ENCODE data around the gene CAB39. TPM values are rescaled to one million over a fixed set of nuclear protein-coding genes. Genes with fewer than 3 reads are reported as not detected.

CAB39 gene
- total RNA-seq, 1 donor from 2014 or later = 86.2 TPM

DNA sequence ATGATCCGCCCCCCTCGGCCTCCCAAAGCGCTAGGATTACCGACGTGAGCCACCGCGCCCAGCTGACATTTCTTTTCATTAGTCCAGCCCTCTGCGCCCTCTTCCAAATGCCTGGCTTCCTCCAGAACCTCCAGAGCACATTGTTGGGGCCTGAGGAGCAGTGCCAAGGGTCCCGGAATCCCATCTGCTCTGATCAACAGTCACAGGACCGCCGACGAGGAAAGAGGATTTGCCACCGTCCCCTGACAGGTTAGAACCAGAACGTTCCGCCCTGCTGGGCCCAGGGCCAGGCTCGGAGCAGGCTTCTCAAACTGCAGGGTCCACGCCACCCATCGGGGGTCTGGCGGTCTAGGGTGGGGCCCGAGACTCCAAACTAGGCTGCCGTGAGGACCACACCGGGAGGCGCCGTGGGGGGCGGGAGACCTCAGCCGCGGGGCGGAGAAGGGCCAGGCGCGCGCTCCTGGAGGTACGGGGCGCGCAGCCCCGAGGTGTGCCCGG, 115.2 kb downstream of the CAB39 start:
- intact Hi-C loops (cut with micrococcal nuclease) = no loop called here
- DNase-seq (peak; percentile 31), ATAC-seq (no peak)

DNA sequence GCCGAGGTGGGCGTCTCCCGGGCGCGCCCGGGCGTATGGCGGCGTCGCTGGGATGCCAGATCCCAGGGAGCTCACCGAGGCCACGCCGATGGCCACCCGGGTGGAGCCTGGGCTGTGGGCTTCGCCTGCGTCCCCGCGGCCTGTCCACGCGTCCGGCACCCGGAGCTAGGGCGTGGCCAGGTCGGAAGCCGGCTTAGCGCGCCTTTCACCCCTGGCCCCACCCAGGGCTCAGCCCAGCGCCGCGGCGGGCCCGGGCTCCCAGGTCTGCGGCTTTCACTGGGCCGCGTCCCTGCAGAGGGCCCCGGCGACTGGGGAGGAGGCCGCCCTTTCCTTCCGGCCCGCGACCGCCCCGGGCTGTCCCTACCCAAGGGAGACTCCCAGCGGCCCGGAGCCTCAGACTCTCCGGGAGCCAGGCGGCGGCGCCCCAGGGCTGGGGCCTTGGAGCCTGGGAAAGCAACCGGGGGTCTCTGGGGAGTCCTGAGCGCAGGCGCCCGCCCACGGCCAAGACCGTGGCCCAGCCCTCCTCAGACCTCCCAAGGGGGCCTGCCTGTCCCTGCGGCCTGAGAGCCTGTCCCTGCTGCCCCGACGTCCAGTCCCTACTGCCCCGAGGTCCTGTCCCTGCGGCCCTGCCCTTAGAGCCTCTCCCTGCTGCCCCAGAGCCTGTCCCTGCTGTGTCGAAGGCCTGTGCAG, 115.8 kb downstream of the CAB39 start:
- peak; percentile 78 for ATAC-seq
- intact Hi-C loops (cut with micrococcal nuclease) = no loop called here
- peak; percentile 65 for DNase-seq

DNA sequence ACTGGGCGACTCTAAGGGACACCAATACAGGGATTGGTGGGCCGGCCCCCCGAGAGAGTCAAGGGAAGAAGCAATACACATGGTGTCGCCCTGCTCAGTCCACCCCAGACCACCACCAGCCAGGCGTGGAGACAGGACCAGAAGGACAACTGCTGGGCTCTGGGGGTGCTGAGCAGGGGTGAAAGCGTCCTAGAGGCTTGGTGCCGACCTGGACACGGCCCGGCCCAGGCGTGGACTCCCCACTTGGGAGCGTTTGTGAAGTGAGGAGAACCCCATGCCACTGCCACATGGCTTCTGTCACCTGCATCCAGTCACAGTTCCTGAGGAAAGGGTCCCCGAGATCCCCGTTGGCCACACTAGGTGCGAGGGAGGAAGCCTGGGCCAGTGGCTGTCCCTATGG, 116.7 kb downstream of the CAB39 start:
- intact Hi-C loops (cut with micrococcal nuclease) = no loop called here

GRCh38 chr2:230829959-230830358, 117.3 kb downstream of the CAB39 start:
- no peak for DNase-seq
- intact Hi-C loops (cut with micrococcal nuclease) = no loop called here
- no peak for ATAC-seq

More for the DNA sequence above, 116.7 kb downstream of the CAB39 start:
- DNase-seq = no peak
- no peak for ATAC-seq

DNA sequence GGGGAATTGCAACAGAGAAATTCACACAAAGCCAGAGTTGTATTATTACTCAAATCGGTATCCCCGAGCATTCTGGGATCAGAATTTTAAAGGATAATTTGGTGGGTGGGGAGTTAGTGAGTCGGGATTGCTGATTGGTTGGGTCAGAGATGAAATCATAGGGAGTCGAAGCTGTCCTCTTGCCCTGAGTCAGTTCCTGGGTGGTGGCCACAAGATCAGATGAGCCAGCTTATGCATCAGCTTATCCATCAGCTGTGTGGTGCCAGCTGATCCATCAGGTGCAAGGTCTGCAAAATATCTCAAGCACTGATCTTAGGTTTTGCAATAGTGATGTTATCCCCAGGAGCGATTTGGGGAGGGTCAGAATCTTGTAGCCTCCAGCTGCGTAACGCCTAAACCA, 117.8 kb downstream of the CAB39 start:
- no peak for ATAC-seq
- intact Hi-C loops (cut with micrococcal nuclease) = no loop called here
- no peak for DNase-seq

- intact Hi-C loops (cut with micrococcal nuclease) = loop anchor here (10.0 kb wide), 1 partner anchor 144 kb away; no protein-coding TSS in a partner anchor
Measured at GRCh38 chr2:230840301-230840700, 127.7 kb downstream of the CAB39 start.

GRCh38 chr2:230842473-230842872, 129.8 kb downstream of the CAB39 start:
- intact Hi-C loops (cut with micrococcal nuclease) = loop anchor here (10.0 kb wide), 1 partner anchor 142 kb away; no protein-coding TSS in a partner anchor
- no peak for DNase-seq
- no peak for ATAC-seq

More at GRCh38 chr2:230840301-230840700, 127.7 kb downstream of the CAB39 start:
- ATAC-seq (no peak), DNase-seq (no peak)

- ATAC-seq = no peak
- intact Hi-C loops (cut with micrococcal nuclease) = loop anchor here (10.0 kb wide), 1 partner anchor 142 kb away; no protein-coding TSS in a partner anchor
- no peak for DNase-seq
Measured at GRCh38 chr2:230843132-230843531, 130.5 kb downstream of the CAB39 start.

DNA sequence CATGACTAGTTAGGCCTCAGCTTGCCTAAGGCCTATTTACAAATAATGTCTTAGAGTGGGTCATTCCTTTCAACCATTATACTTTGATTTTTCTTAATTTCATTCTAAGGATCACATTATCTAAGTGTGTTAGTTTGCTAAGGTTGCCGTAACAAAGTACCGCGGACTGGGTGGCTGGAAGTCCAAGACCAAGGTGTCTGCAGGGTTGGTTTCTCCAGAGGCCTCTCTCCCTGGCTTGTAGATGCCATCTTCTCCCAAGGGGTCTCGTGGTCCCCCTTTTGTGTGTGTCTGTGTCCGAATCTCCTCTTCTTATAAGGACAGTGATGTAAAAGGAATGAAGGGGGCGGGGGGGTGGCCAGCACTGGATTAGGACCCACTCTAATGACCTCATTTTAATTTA, 133.7 kb downstream of the CAB39 start:
- ATAC-seq (no peak), DNase-seq (no peak)
- intact Hi-C loops (cut with micrococcal nuclease) = loop anchor here (10.0 kb wide), 1 partner anchor 138 kb away; no protein-coding TSS in a partner anchor

DNA sequence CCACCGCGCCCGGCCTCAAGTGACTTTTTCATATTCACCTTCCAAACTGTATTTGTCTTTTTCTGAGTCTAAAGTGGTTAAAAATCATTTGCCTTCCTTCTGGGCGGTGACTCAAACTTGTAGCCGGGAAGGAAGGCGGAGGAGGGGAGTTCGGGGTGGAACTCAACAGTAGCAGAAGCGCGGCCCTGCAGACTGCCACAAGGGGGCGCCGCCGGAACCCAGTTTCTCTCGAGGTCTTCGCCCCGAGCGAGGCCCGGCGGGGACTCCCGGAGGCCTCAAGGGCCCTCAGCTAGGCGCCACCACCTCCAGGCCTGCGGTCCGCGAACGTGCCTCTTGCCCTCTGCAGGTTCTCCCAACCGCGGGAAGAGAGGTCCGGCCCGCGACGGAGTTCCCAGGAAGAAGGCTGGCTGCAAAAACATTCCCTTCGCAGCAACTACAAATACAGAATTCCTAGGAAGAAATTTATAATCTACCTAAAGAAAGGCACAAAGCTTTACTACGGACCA, 135.3 kb downstream of the CAB39 start:
- peak; percentile 92 for DNase-seq
- ATAC-seq = peak; percentile 89

GRCh38 chr2:230849633-230850357, 137.2 kb downstream of the CAB39 start:
- ATAC-seq (peak; percentile 47), DNase-seq (peak; percentile 67)
- intact Hi-C loops (cut with micrococcal nuclease) = loop anchor here (10.0 kb wide), 1 partner anchor 135 kb away; no protein-coding TSS in a partner anchor

More for the DNA sequence above, 135.3 kb downstream of the CAB39 start:
- intact Hi-C loops (cut with micrococcal nuclease) = loop anchor here (10.0 kb wide), 1 partner anchor 137 kb away; no protein-coding TSS in a partner anchor

DNA sequence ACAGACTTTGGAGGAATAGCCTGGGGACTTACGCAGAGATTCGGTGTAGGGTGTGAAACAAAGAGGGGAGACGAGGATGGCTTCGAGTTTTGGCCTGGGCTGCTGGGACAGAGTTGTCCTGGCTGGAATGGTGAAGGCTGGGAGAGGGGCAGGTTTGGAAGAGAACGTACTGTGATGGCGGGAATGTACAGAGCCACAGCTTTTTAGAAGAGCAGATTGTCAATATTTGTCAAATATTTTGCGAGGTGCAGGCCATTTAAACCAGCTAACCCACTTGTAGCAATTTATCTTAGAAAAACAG, 137.7 kb downstream of the CAB39 start:
- ATAC-seq (no peak), DNase-seq (no peak)
- intact Hi-C loops (cut with micrococcal nuclease) = no loop called here

- intact Hi-C loops (cut with micrococcal nuclease) = no loop called here
- ATAC-seq = no peak
- no peak for DNase-seq
Measured at GRCh38 chr2:230852113-230852512, 139.5 kb downstream of the CAB39 start.

GRCh38 chr2:230861552-230862255, 149.1 kb downstream of the CAB39 start:
- intact Hi-C loops (cut with micrococcal nuclease) = no loop called here
- DNase-seq = no peak
- ATAC-seq = no peak

- intact Hi-C loops (cut with micrococcal nuclease) = no loop called here
- DNase-seq = no peak
Measured at GRCh38 chr2:230862292-230862691, 149.7 kb downstream of the CAB39 start.

GRCh38 chr2:230863031-230863430, 150.4 kb downstream of the CAB39 start:
- intact Hi-C loops (cut with micrococcal nuclease) = no loop called here
- ATAC-seq (no peak), DNase-seq (no peak)

More at GRCh38 chr2:230862292-230862691, 149.7 kb downstream of the CAB39 start:
- ATAC-seq = no peak

- intact Hi-C loops (cut with micrococcal nuclease) = no loop called here
- ATAC-seq (no peak), DNase-seq (no peak)
Measured at GRCh38 chr2:230863442-230864121, 150.9 kb downstream of the CAB39 start.

DNA sequence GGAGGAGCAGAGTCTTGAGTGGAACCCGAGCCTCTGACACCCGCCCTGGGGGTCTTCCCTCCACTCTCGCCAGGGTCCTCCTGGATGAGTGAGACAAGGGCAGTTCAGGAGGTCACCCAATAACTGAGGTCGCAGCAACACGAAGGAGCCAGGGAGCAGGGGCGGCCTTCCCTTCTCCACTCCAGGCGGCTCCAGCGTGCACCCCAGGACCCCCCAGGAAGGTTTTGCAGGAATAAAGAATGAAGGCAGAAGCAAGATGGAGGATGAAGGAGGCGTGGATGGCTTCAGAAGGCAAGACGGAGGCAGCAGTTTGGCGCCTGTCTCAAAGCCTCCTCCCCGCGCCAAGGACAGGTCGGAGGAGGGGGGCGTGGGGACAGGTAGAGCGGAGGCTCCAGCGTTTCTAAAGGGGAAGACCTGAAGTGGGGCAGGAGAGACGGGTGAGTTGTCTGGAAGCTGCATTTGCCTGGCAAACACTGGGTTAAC, 151.5 kb downstream of the CAB39 start:
- DNase-seq (no peak), ATAC-seq (no peak)
- intact Hi-C loops (cut with micrococcal nuclease) = no loop called here

Measured in left ventricle myocardium superior (tissue), 1 donor.